Gastroesophageal sphincter (tissue), 3 donors: Measurements from ENCODE around the gene LRRIQ1.

Source experiments
- CTCF ChIP-seq, 4 experiments: fragments of 200-600 bp in 2 of 4; fragments of 450-650 bp in 2 of 4; sonication (generic) in 1 of 4; IDR thresholded peaks; one replicate each; pipeline ENCODE4 v1.5.1; 2017 to 2019; ENCODE audit warnings: antibody characterized with exemption in 4 of 4, mild to moderate bottlenecking in 2 of 4, moderate library complexity in 2 of 4
- EP300 ChIP-seq: sonication (generic); formaldehyde crosslinking; IDR thresholded peaks from one replicate; pipeline ENCODE4 v1.6.1; 2017; ENCODE audit warnings: antibody characterized with exemption, mild to moderate bottlenecking
- POLR2A ChIP-seq, 2 donors: fragments of 450-650 bp; IDR thresholded peaks; one replicate each; pipeline ENCODE4 v1.6.1; 2017; ENCODE audit warnings: antibody characterized with exemption in 2 of 2, mild to moderate bottlenecking in 2 of 2, moderate library complexity in 1 of 2
- POLR2AphosphoS5 ChIP-seq: sonication (generic); formaldehyde crosslinking; IDR thresholded peaks from one replicate; pipeline ENCODE4 v1.6.1; 2017; ENCODE audit warnings: antibody characterized with exemption

DNA sequence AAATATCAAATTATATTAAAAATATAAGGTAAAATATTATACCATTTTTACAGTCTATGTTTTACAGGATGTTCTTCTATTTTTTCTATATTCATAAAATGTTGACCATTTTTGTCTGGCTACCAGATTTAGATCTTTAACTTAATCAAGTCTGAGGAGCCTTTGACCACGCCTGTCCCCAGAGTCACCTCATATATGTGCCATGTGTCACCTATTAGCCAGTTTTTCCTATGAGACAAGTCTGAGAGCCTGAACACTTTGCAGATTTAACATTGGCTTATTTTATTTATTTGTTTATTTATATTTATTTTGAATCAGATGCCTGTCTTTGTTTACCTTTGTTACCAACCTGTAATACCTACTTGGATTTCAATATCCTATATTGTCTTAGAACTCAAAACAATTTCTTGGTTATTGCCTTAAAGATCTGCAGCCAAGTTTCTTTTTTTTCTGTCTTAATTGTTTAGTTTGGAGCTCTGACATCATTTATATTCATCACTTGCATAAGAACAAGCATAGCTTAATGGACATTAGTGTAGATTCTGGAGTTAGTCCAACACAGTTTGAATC is 127.7 kb downstream of the LRRIQ1 start:
- TF ChIP-seq POLR2A (IDR thresholded peaks at IDR 0.05), result no peak
- no peak for TF ChIP-seq CTCF (IDR thresholded peaks at IDR 0.05)
- TF ChIP-seq POLR2AphosphoS5, result no peak
- TF ChIP-seq EP300, result no peak
